Purkinje cell (primary cell): ENCODE results near the gene RPP25. TPM values are rescaled to one million over a fixed set of nuclear protein-coding genes. Genes with fewer than 3 reads are reported as not detected.

ENCODE experiments used
- polyA plus RNA-seq: library from polyadenylated mRNA; unstranded; fragments of >200 nt; fragmentation: Nextera tagmentation; gene quantifications from 2 replicates; pipeline ENCODE4 v1.2.1, GENCODE V29; 2014

RPP25 gene, protein sequence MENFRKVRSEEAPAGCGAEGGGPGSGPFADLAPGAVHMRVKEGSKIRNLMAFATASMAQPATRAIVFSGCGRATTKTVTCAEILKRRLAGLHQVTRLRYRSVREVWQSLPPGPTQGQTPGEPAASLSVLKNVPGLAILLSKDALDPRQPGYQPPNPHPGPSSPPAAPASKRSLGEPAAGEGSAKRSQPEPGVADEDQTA
- not detected in 2 replicates for polyA plus RNA-seq

DNA sequence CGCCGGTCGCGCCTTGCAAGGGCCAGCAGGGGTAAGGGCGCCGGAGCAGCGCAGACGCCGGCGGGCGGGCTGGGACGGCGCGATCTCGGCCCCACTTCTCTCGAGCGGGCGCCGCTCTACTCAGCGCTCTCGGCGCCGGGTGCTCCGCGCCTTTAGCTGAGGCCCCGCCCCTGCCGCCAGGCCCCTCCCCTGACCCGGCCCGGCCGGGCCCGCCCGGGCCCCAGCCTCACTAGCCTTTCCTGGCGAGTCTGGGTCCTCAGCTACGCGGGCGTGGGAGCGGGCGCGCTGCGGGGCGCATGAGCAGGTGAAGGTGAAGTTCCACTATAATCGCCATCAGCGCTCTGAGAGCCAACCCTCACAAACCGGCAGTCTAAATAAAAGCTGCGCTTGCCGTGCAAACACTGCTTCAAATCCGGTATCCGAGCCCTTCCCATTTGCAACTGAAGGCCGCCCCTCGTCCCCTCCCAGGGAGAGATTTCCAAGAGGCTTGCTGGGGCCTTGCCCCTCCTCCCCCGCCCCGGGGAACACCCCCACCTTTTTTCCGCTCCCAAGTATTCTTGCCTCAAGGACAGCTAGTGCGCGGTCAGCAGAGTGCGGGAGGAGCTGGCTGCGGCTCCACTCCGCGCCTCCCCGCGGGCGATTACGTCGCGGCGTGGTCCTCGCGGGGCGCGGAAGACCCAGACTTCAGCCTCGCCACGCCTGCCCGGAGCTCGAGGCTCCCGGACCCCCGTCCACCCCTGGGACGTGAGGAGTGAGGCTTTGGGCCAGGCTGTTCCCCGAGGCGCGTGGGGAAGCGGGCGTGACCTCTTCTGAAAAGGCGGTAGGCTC, at the start of gene RPP25:
TSS of gene RPP25 (minus strand) at position 125 of the 828 bp plus-strand sequence. CDS start 189 bp downstream, outside the sequence.

GRCh38 chr15:74995182-74995778, 38.7 kb upstream of the RPP25 start, which contains the start of gene SCAMP5:
TSS of gene SCAMP5 (plus strand) at chr15:74995563. CDS start at chr15:75011840, 16,277 bp downstream.

GRCh38 chr15:74937590-74938371, 18.8 kb downstream of the RPP25 start, which contains the start of gene COX5A:
TSS of gene COX5A (minus strand) at chr15:74938073. CDS start at chr15:74938014, 59 bp downstream.

DNA sequence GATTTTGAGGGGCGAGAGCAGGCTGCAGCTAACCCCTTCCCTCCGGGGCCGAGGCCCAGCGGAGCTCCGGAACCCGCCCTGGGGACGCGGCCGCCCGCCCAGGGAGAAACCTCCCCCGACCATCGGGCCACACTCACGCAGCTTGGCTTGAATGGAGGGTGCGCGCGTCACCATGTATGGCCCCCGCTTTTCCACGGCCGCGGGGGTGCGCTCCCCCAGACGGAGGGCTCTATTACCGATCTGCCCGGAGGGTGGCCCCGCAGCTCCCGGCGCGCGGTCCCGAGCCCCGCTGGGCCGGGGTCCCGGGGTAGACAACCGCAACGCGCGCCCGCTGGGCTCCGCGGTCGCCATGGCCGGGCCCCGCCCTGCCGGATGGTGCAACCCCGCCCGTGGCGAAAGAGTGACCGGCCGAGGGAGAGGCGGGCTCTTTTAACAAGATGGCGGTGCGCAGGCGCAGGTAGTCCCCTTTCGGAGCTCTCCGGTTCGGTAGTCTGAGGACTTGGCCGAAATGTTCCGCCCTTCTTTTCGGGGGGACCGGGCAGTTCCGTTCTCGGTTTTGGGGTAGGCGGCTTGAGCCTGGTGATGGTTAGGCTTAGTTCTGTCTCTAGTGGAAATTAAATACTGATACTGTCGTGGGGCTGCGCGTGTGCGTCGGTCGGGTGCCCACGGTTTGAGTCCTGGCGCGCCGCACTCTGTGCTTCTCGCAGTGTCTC, 50.0 kb downstream of the RPP25 start, which contains the start of gene FAM219B:
TSS of gene FAM219B (minus strand) at position 402 of the 713 bp plus-strand sequence. CDS start at position 351, 51 bp downstream.

Other genes with a start within 250 kb of the RPP25 start
- not detected in 2 replicates for gene CYP1A1, start 231.2 kb downstream of the RPP25 start, polyA plus RNA-seq
- gene CYP1A2, start 207.9 kb downstream of the RPP25 start, polyA plus RNA-seq, result not detected in 2 replicates
- gene CSK, start 174.7 kb downstream of the RPP25 start, polyA plus RNA-seq, result 0.19 and 0.24 TPM in 2 replicates
- gene LMAN1L, start 143.9 kb downstream of the RPP25 start, polyA plus RNA-seq, result not detected in 2 replicates
- gene CPLX3, start 130.1 kb downstream of the RPP25 start, polyA plus RNA-seq, result 2.4 TPM in 1 of 2 replicates, not detected in the other
- gene ULK3, start 113.6 kb downstream of the RPP25 start, polyA plus RNA-seq, result 2.9 and 6.7 TPM in 2 replicates
- 6.7 and 14.8 TPM in 2 replicates for gene SCAMP2, start 83.4 kb downstream of the RPP25 start, polyA plus RNA-seq
- 16.4 and 21.3 TPM in 2 replicates for gene MPI, start 66.7 kb downstream of the RPP25 start, polyA plus RNA-seq
- gene FAM219B, start 49.9 kb downstream of the RPP25 start, polyA plus RNA-seq, result 9.9 and 10.2 TPM in 2 replicates
- gene COX5A, start 18.7 kb downstream of the RPP25 start, polyA plus RNA-seq, result 184 and 373 TPM in 2 replicates
- 36.5 and 48.3 TPM in 2 replicates for gene SCAMP5, start 38.8 kb upstream of the RPP25 start, polyA plus RNA-seq
- gene PPCDC, start 66.8 kb upstream of the RPP25 start, polyA plus RNA-seq, result 1.2 and 4.1 TPM in 2 replicates
- 0.20 and 0.44 TPM in 2 replicates for gene C15orf39, start 245.1 kb upstream of the RPP25 start, polyA plus RNA-seq